Uterus (tissue), 2 donors: ENCODE data around the gene MID1.

Source experiments
- CTCF ChIP-seq, 4 experiments: fragments of 200-600 bp in 2 of 4; fragments of 450-650 bp in 2 of 4; sonication (generic) in 2 of 4; IDR thresholded peaks; one replicate each; pipeline ENCODE4 v1.5.1; 2016 to 2019; ENCODE audit warnings: antibody characterized with exemption in 4 of 4, mild to moderate bottlenecking in 2 of 4, moderate library complexity in 1 of 4
- POLR2A ChIP-seq, 2 donors: fragments of 450-650 bp; IDR thresholded peaks; one replicate each; pipeline ENCODE4 v1.6.1; 2016; ENCODE audit warnings: antibody characterized with exemption in 2 of 2, mild to moderate bottlenecking in 1 of 2, moderate library complexity in 1 of 2

GRCh38 chrX:10399043-10399741 is 221.2 kb downstream of the MID1 start:
- TF ChIP-seq CTCF (IDR thresholded peaks at IDR 0.05) = no peak
- TF ChIP-seq POLR2A (IDR thresholded peaks at IDR 0.05) = no peak
